NCI-H2081 (cell line): ENCODE data around the gene CREB5.
"Not testable (repeated sequence)": the region's sequence is repeated elsewhere in the genome, so short reads cannot be mapped to it uniquely, and the experiment has no call there.

ENCODE experiments used
- DNase-seq, 2 experiments: peaks; one replicate each; lab custom pipeline; 2025; lab: John Stamatoyannopoulos, UW

The CREB5 gene

GRCh38 chr7:28813243-28813962, 401.1 kb downstream of the CREB5 start:
- peak; percentile 50 to 82 for DNase-seq

DNA sequence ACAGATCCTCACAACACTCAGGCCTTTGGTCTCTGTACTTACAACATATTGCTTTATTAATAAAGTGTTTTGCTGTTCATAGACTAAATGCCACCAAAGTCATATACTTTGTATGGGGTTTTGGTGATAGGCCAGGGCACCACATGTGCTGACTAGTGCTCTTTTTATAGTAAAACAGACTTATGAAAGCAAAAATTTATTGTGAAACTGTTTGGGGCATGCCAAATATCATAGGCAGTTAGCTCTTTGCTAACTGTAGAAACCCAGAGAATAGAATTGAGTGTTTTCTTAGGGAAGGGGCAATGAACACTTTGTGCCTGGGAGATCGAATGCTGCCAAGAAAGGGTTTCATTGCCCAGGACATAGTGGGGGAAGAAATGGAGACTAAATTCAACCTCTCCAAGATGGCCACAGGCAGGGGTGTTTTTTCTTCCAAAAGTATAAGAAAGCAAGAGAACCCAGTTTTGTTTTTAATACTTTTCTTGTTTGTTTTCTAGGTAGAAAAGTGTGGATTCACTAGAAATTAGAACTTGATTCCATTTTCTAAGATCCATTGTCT, 403.1 kb downstream of the CREB5 start:
- DNase-seq = no peak

DNA sequence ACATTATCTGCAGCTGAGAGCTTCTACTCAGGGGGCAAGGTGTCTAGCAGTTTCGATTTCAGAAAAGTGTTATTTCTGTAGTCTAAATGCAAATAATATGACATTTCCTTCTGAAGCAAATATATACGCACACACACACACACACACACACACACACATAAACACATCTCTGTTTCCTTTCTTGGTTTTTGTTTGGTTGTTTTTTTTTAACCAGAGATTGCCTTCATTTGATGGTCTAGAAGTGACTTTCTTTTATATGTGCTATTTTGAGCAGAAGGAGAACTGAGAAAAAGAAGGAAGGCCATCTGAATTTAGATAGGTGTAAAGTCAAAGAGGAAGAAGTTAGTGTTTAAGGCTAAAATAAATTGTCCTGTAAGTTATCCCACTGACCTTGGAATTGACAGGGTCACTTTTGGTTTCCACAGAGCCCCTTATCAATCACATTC, 403.6 kb downstream of the CREB5 start:
- no peak for DNase-seq

DNA sequence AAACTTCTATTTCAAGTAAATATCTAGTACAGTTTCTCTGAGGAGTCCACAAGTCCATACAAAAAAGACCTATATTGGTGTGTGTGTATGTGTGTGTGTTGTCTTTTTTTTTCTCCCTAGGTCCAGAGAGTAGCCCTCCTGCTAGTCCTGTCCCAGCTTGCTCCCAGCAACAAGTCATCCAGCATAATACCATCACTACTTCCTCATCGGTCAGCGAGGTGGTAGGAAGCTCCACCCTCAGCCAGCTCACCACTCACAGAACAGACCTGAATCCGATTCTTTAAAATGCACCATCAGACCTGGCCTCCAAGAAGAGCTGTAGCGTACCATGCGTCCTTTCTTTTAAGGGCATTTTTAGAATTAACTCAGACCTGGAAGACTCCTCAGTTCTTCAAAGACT, 406.7 kb downstream of the CREB5 start:
- no peak for DNase-seq

DNA sequence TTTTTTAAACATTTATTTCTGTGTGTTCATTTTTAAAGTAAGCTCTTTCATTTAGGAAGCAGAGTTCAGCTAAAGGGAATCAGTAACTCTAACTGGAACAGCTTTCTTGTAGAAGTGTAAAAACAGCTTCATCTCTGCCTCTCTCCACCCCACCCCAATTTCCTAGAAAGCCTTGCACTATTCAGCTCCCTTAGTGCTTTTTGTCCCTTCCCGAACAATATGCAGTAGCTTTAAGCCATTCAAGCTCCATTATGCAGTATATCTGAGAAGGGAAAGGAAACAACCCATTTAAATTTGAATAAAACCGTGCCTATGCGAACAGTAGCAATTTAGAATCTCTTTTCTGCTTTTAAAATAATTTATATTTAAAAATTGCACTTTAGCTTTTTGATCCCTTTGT, 411.3 kb downstream of the CREB5 start:
- DNase-seq = peak in 1 of 2 experiments; percentile 10

- DNase-seq = not testable (repeated sequence)
These were observed 413.6 kb downstream of the CREB5 start for GRCh38 chr7:28825817-28826448.

DNA sequence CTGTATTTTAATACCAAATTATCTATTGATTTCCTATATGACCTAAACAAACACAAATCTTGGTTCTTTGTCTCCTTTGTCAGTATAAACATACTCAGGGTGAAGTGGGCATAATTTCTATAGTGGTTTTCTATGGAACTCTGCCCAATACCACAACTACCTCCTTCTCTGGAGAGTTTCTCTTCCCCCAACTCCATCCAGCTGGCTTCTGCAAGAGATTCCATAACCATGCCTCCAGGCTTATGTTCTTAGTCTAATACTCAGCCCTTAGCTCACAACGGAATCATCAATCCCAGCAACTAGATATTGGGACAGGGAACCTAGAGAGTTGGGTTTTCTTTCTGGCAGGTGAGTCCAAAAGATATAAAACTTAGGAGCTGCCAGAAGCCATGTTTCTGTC, 418.5 kb downstream of the CREB5 start:
- no peak for DNase-seq

DNA sequence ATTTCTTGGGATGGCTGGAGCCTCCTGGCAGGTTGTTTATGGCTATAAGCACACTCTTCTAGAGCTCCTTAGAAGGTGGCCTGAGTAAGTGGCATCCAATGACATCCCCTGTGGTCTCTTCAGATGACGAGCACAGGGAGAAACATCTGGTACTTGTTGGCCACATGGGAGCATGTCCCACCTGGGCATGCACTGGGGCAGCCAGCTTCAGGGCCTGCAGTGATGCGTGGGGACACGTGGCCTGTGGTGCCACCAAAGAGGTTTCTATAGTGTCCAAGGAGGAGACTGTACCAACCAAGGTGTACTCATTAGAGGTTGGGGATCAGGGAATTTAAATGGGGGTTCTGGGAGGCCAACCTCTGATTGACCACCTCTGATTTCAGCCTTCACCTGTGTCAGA, 420.4 kb downstream of the CREB5 start:
- no peak for DNase-seq

DNA sequence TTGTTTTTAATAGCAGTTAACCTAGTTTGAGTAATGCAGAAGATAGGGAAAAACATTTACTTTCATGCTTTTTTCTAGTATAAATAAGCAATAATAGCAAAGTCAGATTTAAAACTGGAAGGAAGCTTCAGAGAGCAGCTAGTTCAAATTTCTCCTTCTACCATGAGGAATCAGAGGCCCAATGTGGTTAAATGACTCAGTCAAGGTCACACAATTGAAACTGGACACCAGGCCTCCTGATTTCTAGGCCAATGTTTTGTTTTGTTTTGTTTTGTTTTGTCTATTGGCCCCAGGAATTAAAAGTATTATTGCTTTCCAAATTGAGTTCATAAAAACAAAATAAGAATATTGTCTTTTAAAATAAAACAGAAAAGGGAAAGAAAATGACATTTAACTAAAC, 423.5 kb downstream of the CREB5 start:
- no peak for DNase-seq

DNA sequence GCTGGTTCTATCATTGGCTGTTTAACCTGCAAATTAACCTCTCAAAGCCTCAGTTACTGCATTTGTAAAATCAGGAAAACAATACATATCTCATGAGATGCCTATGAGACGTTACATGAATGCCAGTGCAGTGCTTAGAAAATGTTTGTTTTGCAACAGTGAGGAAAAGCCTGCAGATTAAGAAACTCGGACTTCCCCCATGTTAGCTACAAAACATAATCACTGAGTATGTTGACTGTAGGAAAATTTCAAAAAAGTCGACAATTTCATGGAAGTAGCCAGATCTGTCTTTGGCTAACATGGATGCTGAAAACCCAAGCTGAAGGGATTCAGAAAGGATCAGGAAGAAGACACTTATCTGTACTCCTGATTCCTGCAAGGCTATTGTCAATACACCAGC, 424.4 kb downstream of the CREB5 start:
- no peak for DNase-seq

- no peak for DNase-seq
These were observed 424.9 kb downstream of the CREB5 start for GRCh38 chr7:28837216-28837615.

DNA sequence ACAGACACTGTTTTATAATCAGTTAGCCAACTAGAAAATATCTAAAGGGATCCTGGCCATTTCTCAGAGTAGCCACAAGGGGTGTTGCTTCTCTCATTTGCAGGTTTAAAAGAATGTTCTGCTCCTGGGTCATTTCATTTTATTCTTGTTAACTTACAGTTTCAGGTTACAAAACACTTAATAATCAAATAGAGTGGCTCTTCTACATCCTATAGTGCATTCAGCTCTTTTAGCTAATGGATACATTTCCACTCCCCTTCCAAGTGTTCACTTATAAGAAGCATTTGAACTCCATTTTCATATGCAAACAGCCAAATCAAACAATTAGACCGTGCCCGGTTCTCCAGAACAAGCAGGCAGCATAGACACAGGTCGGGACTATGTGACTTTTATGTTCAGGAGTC, 428.3 kb downstream of the CREB5 start:
- peak in 1 of 2 experiments; percentile 34 for DNase-seq

- DNase-seq = no peak
These were observed 429.4 kb downstream of the CREB5 start for GRCh38 chr7:28841766-28842165.

- no peak for DNase-seq
These were observed 430.5 kb downstream of the CREB5 start for GRCh38 chr7:28842769-28843295.

DNA sequence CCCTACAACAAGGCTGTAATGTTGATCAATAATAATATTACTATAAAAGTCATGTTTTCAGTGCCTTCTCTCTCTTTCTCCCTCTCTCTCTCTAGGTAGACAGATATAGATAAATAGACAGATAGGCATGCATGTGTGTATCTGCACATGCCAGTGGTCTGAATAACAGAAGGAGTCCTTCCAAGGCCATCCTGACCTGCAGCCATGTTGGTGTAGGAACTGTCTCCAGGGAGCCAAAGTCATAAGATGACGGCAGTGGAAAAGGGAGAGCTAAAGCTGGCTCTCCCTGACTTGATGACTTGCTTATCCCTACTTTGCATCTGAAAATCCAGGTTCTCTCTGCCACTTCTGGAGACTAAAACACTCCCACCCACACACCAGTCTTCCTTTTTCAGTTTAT, 432.8 kb downstream of the CREB5 start:
- DNase-seq = no peak

DNA sequence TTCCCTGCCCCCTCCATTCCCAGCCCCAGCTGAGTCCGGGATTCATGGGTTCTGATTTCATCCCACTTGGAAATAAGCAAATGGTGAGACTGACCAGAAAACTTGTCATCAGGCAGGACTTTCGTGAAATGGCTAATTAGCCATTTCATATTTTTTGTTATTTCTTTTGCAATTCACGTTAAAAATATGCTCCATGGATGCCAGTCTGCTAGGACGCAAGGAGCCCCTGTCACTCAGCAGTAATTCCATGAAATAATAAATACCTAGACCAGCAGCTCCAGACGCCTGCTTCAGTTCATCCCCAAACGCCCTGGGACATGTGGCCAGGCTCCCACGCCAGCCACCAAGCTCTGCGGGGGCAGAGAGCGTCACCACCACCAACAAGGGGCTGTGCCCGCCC, 434.9 kb downstream of the CREB5 start:
- no peak for DNase-seq

- DNase-seq = no peak
These were observed 435.4 kb downstream of the CREB5 start for GRCh38 chr7:28847681-28848080.

DNA sequence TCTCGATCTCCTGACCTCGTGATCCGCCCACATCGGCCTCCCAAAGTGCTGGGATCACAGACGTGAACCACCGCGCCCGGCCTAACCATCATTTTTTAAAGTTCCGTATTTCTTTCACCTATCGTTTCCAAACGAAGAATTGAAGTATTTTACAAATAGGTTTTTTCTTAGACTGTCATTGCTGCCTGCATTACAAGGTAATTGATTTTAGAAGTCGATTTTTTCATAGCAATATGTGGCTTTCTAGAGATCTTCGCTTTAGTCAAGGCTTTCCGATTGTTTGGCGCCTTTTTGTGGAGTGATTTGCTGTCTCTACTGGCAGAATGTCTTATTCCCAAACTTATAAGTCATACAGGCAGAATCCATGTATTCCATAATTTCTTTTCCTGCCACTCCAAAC, 436.6 kb downstream of the CREB5 start:
- DNase-seq = no peak

DNA sequence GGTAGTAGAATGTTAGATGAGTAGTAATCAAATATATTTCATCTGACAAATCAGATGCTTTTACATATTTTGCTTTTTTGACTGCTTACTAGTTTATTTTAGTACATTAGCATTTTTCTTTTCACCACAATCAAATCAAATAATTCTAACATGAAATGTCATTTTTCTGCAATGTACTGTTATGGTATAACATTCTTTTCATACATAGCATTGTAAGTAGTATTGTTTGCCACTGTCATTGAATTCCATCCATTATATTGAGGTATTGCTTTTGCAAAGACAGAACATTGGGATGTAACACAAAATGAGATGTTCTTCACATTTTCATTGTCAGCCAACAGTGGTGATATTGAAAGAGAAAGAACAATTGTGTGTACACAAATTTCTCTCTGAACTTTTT, 438.4 kb downstream of the CREB5 start:
- DNase-seq = no peak

- DNase-seq = no peak
These were observed 440.8 kb downstream of the CREB5 start for GRCh38 chr7:28853150-28853549.

GRCh38 chr7:28853834-28854749, 441.8 kb downstream of the CREB5 start:
- DNase-seq = peak; percentile 84 to 89

DNA sequence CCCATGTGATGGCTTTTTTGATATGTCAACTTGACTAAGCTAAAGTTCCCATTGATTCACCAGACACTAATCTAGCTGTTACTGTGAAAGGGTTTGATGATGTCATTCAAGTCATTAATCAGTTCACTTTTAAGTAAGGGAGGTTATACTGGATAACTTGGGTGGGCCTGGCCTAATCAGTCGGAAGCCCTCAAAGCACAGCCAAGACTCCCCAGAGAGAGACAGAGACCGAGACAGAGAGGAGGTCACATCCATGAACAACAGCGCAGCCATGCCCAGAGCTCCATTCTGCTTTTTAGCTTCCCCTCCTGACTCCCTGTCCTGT, 442.4 kb downstream of the CREB5 start:
- DNase-seq = no peak
